Caco-2 (cell line): ENCODE results near the gene SLC5A2. TPM values are rescaled to one million over a fixed set of nuclear protein-coding genes. Genes with fewer than 3 reads are reported as not detected.

Experiments
- BruUV-seq: library from RNA; stranded (reverse); fragments of 400-500 nt; replicated peaks from 2 replicates; lab custom pipeline; 2021; lab: Mats Ljungman, UMichigan
- CTCF ChIA-PET: fragments of 300-600 bp; sonication (Branson Sonifier 250); formaldehyde crosslinking; loops from one replicate; lab custom pipeline; 2022; ENCODE audit warnings: antibody characterized with exemption; lab: Charles Lee
- POLR2A ChIA-PET: fragments of 300-600 bp; sonication (Branson Sonifier 250); formaldehyde crosslinking; loops from one replicate; lab custom pipeline; 2022; ENCODE audit warnings: antibody characterized with exemption; lab: Charles Lee
- DNase-seq, 2 experiments: peaks; one replicate each; pipeline versions ENCODE4 v3.0.0 to v3.0.0-alpha.2; 2020 to 2022
- H3K27me3 ChIP-seq: replicated peaks from 2 replicates; pipeline ENCODE4 v1.6.0; 2011; ENCODE audit warnings: low read length; ENCODE audit not compliant: control insufficient read depth, insufficient read depth
- H3K36me3 ChIP-seq: 2 replicates; pipeline ENCODE4 v1.5.1; 2011; ENCODE audit warnings: low read length; ENCODE audit not compliant: control insufficient read depth, insufficient read depth
- H3K4me1 ChIP-seq: fragments of 250-450 bp; sonication (Bioruptor Pico); 2 replicates; pipeline ENCODE4 v1.5.1; 2020; ENCODE audit warnings: mild to moderate bottlenecking
- H3K4me3 ChIP-seq: 2 replicates; pipeline ENCODE4 v1.5.1; 2011; ENCODE audit warnings: low read depth, mild to moderate bottlenecking, control low read depth, low read length
- H3K9me3 ChIP-seq: fragments of 250-450 bp; sonication (Bioruptor Pico); 2 replicates; pipeline ENCODE4 v1.5.1; 2020; ENCODE audit warnings: mild to moderate bottlenecking, moderate library complexity
- H3K27ac Mint-ChIP-seq: one replicate; pipeline ENCODE4 v1.8.0; 2022; ENCODE audit warnings: mixed read lengths; ENCODE audit not compliant: unreplicated experiment
- H3K27me3 Mint-ChIP-seq: one replicate; pipeline ENCODE4 v1.8.0; 2022; ENCODE audit warnings: mixed read lengths; ENCODE audit not compliant: insufficient read depth, unreplicated experiment
- H3K36me3 Mint-ChIP-seq: one replicate; pipeline ENCODE4 v1.8.0; 2022; ENCODE audit warnings: mild to moderate bottlenecking, mixed read lengths; ENCODE audit not compliant: insufficient read depth, unreplicated experiment
- H3K4me1 Mint-ChIP-seq: one replicate; pipeline ENCODE4 v1.8.0; 2022; ENCODE audit warnings: low read depth, mixed read lengths; ENCODE audit not compliant: unreplicated experiment
- H3K4me3 Mint-ChIP-seq: one replicate; pipeline ENCODE4 v1.8.0; 2022; ENCODE audit warnings: mild to moderate bottlenecking, moderate library complexity, mixed read lengths; ENCODE audit not compliant: unreplicated experiment
- H3K9me3 Mint-ChIP-seq: one replicate; pipeline ENCODE4 v1.8.0; 2022; ENCODE audit warnings: mixed read lengths; ENCODE audit not compliant: unreplicated experiment
- CTCF ChIP-seq, 2 experiments: fragments of 200-600 bp in 1 of 2; IDR thresholded peaks; 1 replicate in 1 of 2; 2 replicates in 1 of 2; pipeline versions ENCODE4 v1.5.1 to v1.8.0; 2011 to 2022; ENCODE audit warnings: antibody characterized with exemption in 1 of 2, control low read depth in 1 of 2, inconsistent platforms in 1 of 2, low read depth in 1 of 2, low read length in 1 of 2, mild to moderate bottlenecking in 1 of 2, moderate library complexity in 1 of 2; ENCODE audit not compliant: insufficient read depth in 1 of 2, severe bottlenecking in 1 of 2, unreplicated experiment in 1 of 2
- intact Hi-C: fragments of 100-400 bp; cut with micrococcal nuclease; formaldehyde crosslinking; loops from one replicate; pipeline ENCODE4 v1.10.0; 2022; ENCODE audit not compliant: unreplicated experiment
- total RNA-seq: library from RNA; stranded (reverse); gene quantifications from 2 replicates; pipeline ENCODE4 v1.2.3, GENCODE V29; 2022

The SLC5A2 gene
- total RNA-seq, 1 experiment from 2014 or later: 3.0 TPM

GRCh38 chr16:31458073-31458843, 24.7 kb upstream of the SLC5A2 start:
- TF ChIP-seq CTCF (IDR thresholded peaks at IDR 0.05; ENCODE audit: insufficient read depth in 1 of 2, low read depth in 1 of 2, low read length in 1 of 2, severe bottlenecking in 1 of 2, unreplicated experiment in 1 of 2): peak; percentile 3 to 60
- no peaks in the 10 kb centered on the region for H3K9me3 Mint-ChIP-seq
- peak; percentile 75 to 77 for DNase-seq
- Histone ChIP-seq H3K4me3 (peak overlapping the region; percentile 78), H3K36me3 (no peaks in the 10 kb centered on the region; the same call in 1 of the 2 replicates), H3K4me1 (peaks cover 17% of the 10 kb centered on the region), H3K27me3 (no peaks in the 10 kb centered on the region), H3K9me3 (no peaks in the 10 kb centered on the region)
- peaks cover 19% of the 10 kb centered on the region for H3K36me3 Mint-ChIP-seq
- H3K4me3 Mint-ChIP-seq: peak overlapping the region; percentile 79
- no TSS peak for BruUV-seq
- H3K4me1 Mint-ChIP-seq: peaks cover 11% of the 10 kb centered on the region
- ChIA-PET POLR2A (interaction anchor here (0.7 to 3.5 kb wide), 7 partner anchors 16 to 316 kb away, joined by 3 to 30 read pairs (median 8); partner anchors contain the start of genes FUS, RUSF1 and ZNF843), CTCF (interaction anchor here (0.7 to 4.3 kb wide), 8 partner anchors 15 to 1445 kb away, joined by 3 to 33 read pairs (median 4); partner anchors contain the start of genes ZNF668 and ZNF843)
- no peaks in the 10 kb centered on the region for H3K27me3 Mint-ChIP-seq
- intact Hi-C loops: loop anchor here (2.0 to 10.0 kb wide), 3 partner anchors 323 to 417 kb away; partner anchors contain the start of genes PRSS8, ZNF267, ZNF646 and ZNF668
- H3K27ac Mint-ChIP-seq: peak overlapping the region; percentile 85

- Mint-ChIP-seq H3K27ac (peak within 1 kb of the TSS; percentile 85), H3K27me3 (no peaks in the 10 kb centered on the region), H3K4me1 (peaks cover 6% of the 10 kb centered on the region), H3K36me3 (peaks cover 22% of the 10 kb centered on the region), H3K9me3 (no peaks in the 10 kb centered on the region), H3K4me3 (peak within 1 kb of the TSS; percentile 79)
- intact Hi-C loops: loop anchor here (1.0 to 10.0 kb wide), 6 partner anchors 18 to 416 kb away; partner anchors contain the start of genes PRSS8, ZNF267, ZNF646 and ZNF668
- TF ChIP-seq CTCF (IDR thresholded peaks at IDR 0.05; ENCODE audit: insufficient read depth in 1 of 2, low read depth in 1 of 2, low read length in 1 of 2, severe bottlenecking in 1 of 2, unreplicated experiment in 1 of 2): peak; percentile 63 to 79
- H3K4me1 ChIP-seq: peaks cover 13% of the 10 kb centered on the region; the same call in 1 of the 2 replicates
- H3K27me3 ChIP-seq: no peaks in the 10 kb centered on the region
- TSS peak; percentile 36 for BruUV-seq
- H3K36me3 ChIP-seq: peaks cover 1% of the 10 kb centered on the region; the same call in 1 of the 2 replicates
- ChIA-PET CTCF (interaction anchor here (0.7 to 4.3 kb wide), 12 partner anchors 15 to 1446 kb away, joined by 3 to 33 read pairs (median 3); partner anchors contain the start of genes ZNF668 and ZNF843), POLR2A (interaction anchor here (0.7 to 3.5 kb wide), 10 partner anchors 13 to 414 kb away, joined by 5 to 30 read pairs (median 10); partner anchors contain the start of genes FUS, KAT8, RUSF1 and TGFB1I1)
- H3K4me3 ChIP-seq: peak within 1 kb of the TSS; percentile 78
- no peaks in the 10 kb centered on the region for H3K9me3 ChIP-seq
- peak; percentile 95 to 97 for DNase-seq
Measured at GRCh38 chr16:31458844-31459686, 23.9 kb upstream of the SLC5A2 start, which contains the start of gene ARMC5. Gene ARMC5, plus strand, starts transcription at chr16:31459501. Its CDS starts 24 bp downstream, at chr16:31459525.
